GM23338 (cell line): Measurements from ENCODE around the gene ZNF318.

Experiments
- CTCF ChIP-seq, 2 experiments: fragments of 200-600 bp in 1 of 2; sonication (generic) in 1 of 2; conservative IDR thresholded peaks; 2 replicates each; pipeline versions ENCODE4 v1.5.1 to v1.6.1; 2016 to 2017; ENCODE audit warnings: antibody characterized with exemption in 2 of 2, low read depth in 2 of 2, mild to moderate bottlenecking in 2 of 2, moderate library complexity in 1 of 2
- EZH2 ChIP-seq: fragments of 200-600 bp; sonication (generic); IDR thresholded peaks from one replicate; pipeline ENCODE4 v1.8.0; 2017; ENCODE audit warnings: antibody characterized with exemption, mild to moderate bottlenecking, low read depth; ENCODE audit not compliant: unreplicated experiment
- EZH2phosphoT487 ChIP-seq: fragments of 200-600 bp; sonication (generic); IDR thresholded peaks from one replicate; pipeline ENCODE4 v1.8.1; 2018; ENCODE audit warnings: antibody characterized with exemption; ENCODE audit not compliant: unreplicated experiment
- JUNB ChIP-seq: IDR thresholded peaks from one replicate; pipeline ENCODE4 v1.6.1; 2016; ENCODE audit warnings: antibody characterized with exemption; ENCODE audit not compliant: unreplicated experiment
- POLR2AphosphoS5 ChIP-seq: IDR thresholded peaks from 2 replicates; pipeline ENCODE4 v1.6.1; 2016; ENCODE audit warnings: antibody characterized with exemption, low read depth
- ZNF462 ChIP-seq: fragments of 250-450 bp; sonication (Bioruptor Pico); IDR thresholded peaks from 2 replicates; pipeline ENCODE4 v1.5.0; 2020; ENCODE audit warnings: mild to moderate bottlenecking, moderate library complexity
- TF ChIP-seq, protein P1 (sequence below): IDR thresholded peaks from one replicate; pipeline ENCODE4 v1.6.1; 2018; ENCODE audit warnings: antibody characterized with exemption; ENCODE audit not compliant: unreplicated experiment

DNA sequence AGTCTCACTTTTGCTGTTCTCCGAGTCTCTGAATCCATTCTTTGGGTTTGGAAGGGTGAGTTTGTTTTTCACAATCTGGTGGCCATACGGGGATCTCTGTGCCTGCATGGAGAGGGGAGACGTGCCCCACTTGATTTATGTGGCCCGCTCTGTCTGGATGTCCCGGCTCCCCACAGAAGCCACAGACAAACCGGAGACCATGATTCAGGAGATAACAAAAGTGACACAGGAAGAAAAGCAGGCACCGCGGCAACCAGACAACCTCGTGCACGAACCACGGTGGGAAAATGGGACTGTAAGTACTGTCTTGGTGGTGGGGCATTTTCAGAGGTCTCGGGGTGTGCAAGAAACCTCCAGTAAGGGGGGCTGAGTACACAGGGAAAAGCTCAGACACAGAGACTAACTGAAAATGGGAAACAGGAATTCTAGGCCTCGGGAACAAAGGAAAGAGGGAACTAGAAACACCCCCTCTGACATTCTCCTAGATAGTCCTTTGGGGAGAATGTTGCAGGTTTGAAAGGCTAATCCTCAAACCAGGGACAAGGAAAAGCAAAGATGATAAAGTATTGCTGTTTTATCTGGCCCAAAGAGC lies 22.1 kb upstream of the ZNF318 start:
- TF ChIP-seq CTCF (conservative IDR thresholded peaks at IDR 0.05; ENCODE audit: low read depth in 2 of 2) = no peak
- no peak for TF ChIP-seq POLR2AphosphoS5
- TF ChIP-seq, protein P1, sequence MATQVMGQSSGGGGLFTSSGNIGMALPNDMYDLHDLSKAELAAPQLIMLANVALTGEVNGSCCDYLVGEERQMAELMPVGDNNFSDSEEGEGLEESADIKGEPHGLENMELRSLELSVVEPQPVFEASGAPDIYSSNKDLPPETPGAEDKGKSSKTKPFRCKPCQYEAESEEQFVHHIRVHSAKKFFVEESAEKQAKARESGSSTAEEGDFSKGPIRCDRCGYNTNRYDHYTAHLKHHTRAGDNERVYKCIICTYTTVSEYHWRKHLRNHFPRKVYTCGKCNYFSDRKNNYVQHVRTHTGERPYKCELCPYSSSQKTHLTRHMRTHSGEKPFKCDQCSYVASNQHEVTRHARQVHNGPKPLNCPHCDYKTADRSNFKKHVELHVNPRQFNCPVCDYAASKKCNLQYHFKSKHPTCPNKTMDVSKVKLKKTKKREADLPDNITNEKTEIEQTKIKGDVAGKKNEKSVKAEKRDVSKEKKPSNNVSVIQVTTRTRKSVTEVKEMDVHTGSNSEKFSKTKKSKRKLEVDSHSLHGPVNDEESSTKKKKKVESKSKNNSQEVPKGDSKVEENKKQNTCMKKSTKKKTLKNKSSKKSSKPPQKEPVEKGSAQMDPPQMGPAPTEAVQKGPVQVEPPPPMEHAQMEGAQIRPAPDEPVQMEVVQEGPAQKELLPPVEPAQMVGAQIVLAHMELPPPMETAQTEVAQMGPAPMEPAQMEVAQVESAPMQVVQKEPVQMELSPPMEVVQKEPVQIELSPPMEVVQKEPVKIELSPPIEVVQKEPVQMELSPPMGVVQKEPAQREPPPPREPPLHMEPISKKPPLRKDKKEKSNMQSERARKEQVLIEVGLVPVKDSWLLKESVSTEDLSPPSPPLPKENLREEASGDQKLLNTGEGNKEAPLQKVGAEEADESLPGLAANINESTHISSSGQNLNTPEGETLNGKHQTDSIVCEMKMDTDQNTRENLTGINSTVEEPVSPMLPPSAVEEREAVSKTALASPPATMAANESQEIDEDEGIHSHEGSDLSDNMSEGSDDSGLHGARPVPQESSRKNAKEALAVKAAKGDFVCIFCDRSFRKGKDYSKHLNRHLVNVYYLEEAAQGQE = no peak
- TF ChIP-seq EZH2phosphoT487 = no peak
- TF ChIP-seq ZNF462 (CRISPR knock-in tag) = no peak
- no peak for TF ChIP-seq EZH2
- TF ChIP-seq JUNB = no peak
